A549 (cell line): ENCODE data around the gene LHX1. TPM values are rescaled to one million over a fixed set of nuclear protein-coding genes. Genes with fewer than 3 reads are reported as not detected.

Experiments
- ATAC-seq, 2 experiments: fragments of 200-7000 bp in 1 of 2; fragments of >200 bp in 1 of 2; cut with Nextera tagmentation in 1 of 2; cut with Tn5 transposase in 1 of 2; 3 replicates each; pipeline versions ENCODE4 v1.8.0 to v1.9.1; 2018 to 2020; ENCODE audit warnings: mild to moderate bottlenecking in 1 of 2, moderate library complexity in 1 of 2
- CTCF ChIA-PET: fragments of 300-600 bp; sonication (Branson Sonifier 250); formaldehyde crosslinking; extraction: SDS; loops from one replicate; lab custom pipeline; 2021; ENCODE audit warnings: antibody characterized with exemption, inconsistent platforms; lab: Yijun Ruan, JAX
- POLR2A ChIA-PET: fragments of 350-600 bp; formaldehyde crosslinking; extraction: SDS; loops from one replicate; lab custom pipeline; 2021; ENCODE audit warnings: antibody characterized with exemption, inconsistent platforms; lab: Yijun Ruan, JAX
- DNase-seq, 2 experiments: peaks; one replicate each; pipeline versions ENCODE4 v3.0.0 to v3.0.0-alpha.2; 2011 to 2016; ENCODE audit warnings: low read depth in 1 of 2, low spot score in 1 of 2
- FAIRE-seq: peaks from 2 replicates; lab custom pipeline; 2011; peaks lifted over from hg19 to GRCh38; lab: Jason Lieb, UNC
- H3K27ac ChIP-seq, 2 experiments: fragments of >200 bp; sonication (Bioruptor Twin); formaldehyde crosslinking; 3 replicates each; pipeline ENCODE4 v1.5.1; 2016 to 2017
- H3K4me1 ChIP-seq: fragments of >200 bp; sonication (Bioruptor Twin); formaldehyde crosslinking; 3 replicates; pipeline ENCODE4 v1.6.1; 2016
- H3K4me2 ChIP-seq: fragments of >200 bp; sonication (Bioruptor Twin); formaldehyde crosslinking; 3 replicates; pipeline ENCODE4 v1.6.1; 2016
- H3K4me3 ChIP-seq: fragments of >200 bp; sonication (Bioruptor Twin); formaldehyde crosslinking; 3 replicates; pipeline ENCODE4 v1.5.1; 2016
- H3K9me3 ChIP-seq: fragments of >200 bp; sonication (Bioruptor Twin); formaldehyde crosslinking; 3 replicates; pipeline ENCODE4 v1.6.1; 2016
- CBX2 ChIP-seq: fragments of 200-600 bp; sonication (generic); IDR thresholded peaks from 2 replicates; pipeline ENCODE4 v1.6.1; 2016; ENCODE audit warnings: low read depth, mild to moderate bottlenecking, borderline replicate concordance
- CHD2 ChIP-seq: fragments of 150-350 bp; IDR thresholded peaks from 2 replicates; pipeline ENCODE4 v1.6.1; 2014; ENCODE audit warnings: low read length; ENCODE audit not compliant: partially characterized antibody
- E2F6 ChIP-seq: IDR thresholded peaks from 2 replicates; pipeline ENCODE4 v1.6.1; 2012; ENCODE audit warnings: low read depth, borderline replicate concordance
- EHF ChIP-seq: fragments of 250-450 bp; sonication (Bioruptor Pico); IDR thresholded peaks from 2 replicates; pipeline ENCODE4 v1.5.0; 2020; ENCODE audit warnings: mild to moderate bottlenecking
- ELK1 ChIP-seq: fragments of 150-350 bp; IDR thresholded peaks from 2 replicates; pipeline ENCODE4 v1.6.1; 2014; ENCODE audit warnings: low read depth, mild to moderate bottlenecking, low read length
- EP300 ChIP-seq, 2 experiments: fragments of >200 bp; sonication (Bioruptor Twin); formaldehyde crosslinking; IDR thresholded peaks; 2 replicates in 1 of 2; 3 replicates in 1 of 2; pipeline ENCODE4 v1.6.1; 2016 to 2017
- FOSB ChIP-seq: fragments of 250-450 bp; sonication (Bioruptor Pico); IDR thresholded peaks from 2 replicates; pipeline ENCODE4 v1.5.0; 2020; ENCODE audit warnings: mild to moderate bottlenecking, moderate library complexity
- FOSL2 ChIP-seq, 2 experiments: fragments of 450-650 bp in 1 of 2; fragments of >200 bp in 1 of 2; sonication (Bioruptor Twin) in 1 of 2; formaldehyde crosslinking; IDR thresholded peaks; 2 replicates each; pipeline versions ENCODE4 v1.5.0 to v1.6.1; 2016 to 2020; ENCODE audit warnings: mild to moderate bottlenecking in 1 of 2, moderate library complexity in 1 of 2
- HOXA7 ChIP-seq: fragments of 250-450 bp; sonication (Bioruptor Pico); IDR thresholded peaks from 2 replicates; pipeline ENCODE4 v1.5.0; 2020; ENCODE audit warnings: mild to moderate bottlenecking, moderate library complexity
- JUN ChIP-seq, 2 experiments: fragments of >200 bp; sonication (Bioruptor Twin); formaldehyde crosslinking; IDR thresholded peaks; 2 replicates in 1 of 2; 3 replicates in 1 of 2; pipeline ENCODE4 v1.6.1; 2016 to 2017
- KDM1A ChIP-seq: fragments of 200-600 bp; sonication (generic); IDR thresholded peaks from 2 replicates; pipeline ENCODE4 v1.6.1; 2016; ENCODE audit warnings: low read depth, mild to moderate bottlenecking
- MAZ ChIP-seq: fragments of 150-350 bp; IDR thresholded peaks from 2 replicates; pipeline ENCODE4 v1.6.1; 2014; ENCODE audit warnings: antibody characterized with exemption, low read depth, low read length, borderline replicate concordance
- NFE2L2 ChIP-seq: fragments of 150-350 bp; conservative IDR thresholded peaks from 2 replicates; pipeline ENCODE4 v1.6.1; 2014; ENCODE audit warnings: low read length
- NR3C1 ChIP-seq: fragments of >200 bp; sonication (Bioruptor Twin); formaldehyde crosslinking; IDR thresholded peaks from 3 replicates; pipeline ENCODE4 v1.6.1; 2017
- PHF8 ChIP-seq: fragments of 200-600 bp; sonication (generic); IDR thresholded peaks from 2 replicates; pipeline ENCODE4 v1.6.1; 2016; ENCODE audit warnings: low read depth, mild to moderate bottlenecking, antibody characterized with exemption, moderate library complexity, borderline replicate concordance
- RAD21 ChIP-seq, 2 experiments: fragments of >200 bp in 1 of 2; sonication (Bioruptor Twin) in 1 of 2; formaldehyde crosslinking in 1 of 2; IDR thresholded peaks in 1 of 2; conservative IDR thresholded peaks in 1 of 2; 2 replicates in 1 of 2; 3 replicates in 1 of 2; pipeline ENCODE4 v1.6.1; 2012 to 2018; ENCODE audit warnings: inconsistent platforms in 1 of 2
- REST ChIP-seq: fragments of 200-600 bp; sonication (generic); IDR thresholded peaks from 2 replicates; pipeline ENCODE4 v1.6.1; 2016; ENCODE audit warnings: antibody characterized with exemption, mild to moderate bottlenecking, moderate library complexity
- TFCP2L1 ChIP-seq: fragments of 250-450 bp; sonication (Bioruptor Pico); IDR thresholded peaks from 2 replicates; pipeline ENCODE4 v1.5.0; 2021; ENCODE audit warnings: mild to moderate bottlenecking
- ZSCAN20 ChIP-seq: fragments of 250-450 bp; sonication (Bioruptor Pico); IDR thresholded peaks from 2 replicates; pipeline ENCODE4 v1.8.0; 2022; ENCODE audit warnings: mild to moderate bottlenecking, moderate library complexity
- polyA plus RNA-seq, 4 experiments: library from polyadenylated mRNA; depleted of rRNA in 3 of 4; stranded (reverse); fragments of >200 nt; fragmentation: RNase III in 1 of 4; extraction: RNeasy Plus Mini Kit Qiagen cat#74134 plus additional on column Dnase treatment in 1 of 4; gene quantifications; 2 replicates in 3 of 4; 3 replicates in 1 of 4; pipeline ENCODE4 v1.2.3, GENCODE V29; 2011 to 2017
- small RNA-seq, 6 experiments: library from RNA; depleted of rRNA; stranded (forward); fragments of <200 nt; gene quantifications; one replicate each; pipeline ENCODE3, GENCODE V24; 2012

Gene LHX1
- polyA plus RNA-seq, 2 of the 4 experiments (the other 2 are of a cell fraction): 0.53 to 2.2 TPM

GRCh38 chr17:36993227-36993626 is 56.0 kb downstream of the LHX1 start:
- FAIRE-seq: no peak
- TF ChIP-seq E2F6 (no peak), JUN (IDR thresholded peaks at IDR 0.05) (no peak), ZSCAN20 (CRISPR knock-in tag) (no peak), KDM1A (no peak), CBX2 (no peak), HOXA7 (CRISPR knock-in tag) (no peak), REST (no peak), RAD21 (conservative IDR thresholded peaks at IDR 0.05 in 1 of 2, IDR thresholded peaks at IDR 0.05 in 1 of 2) (no peak), TFCP2L1 (CRISPR knock-in tag) (no peak), FOSL2 (IDR thresholded peaks at IDR 0.05) (no peak), FOSL2 (CRISPR knock-in tag; IDR thresholded peaks at IDR 0.05) (no peak), EHF (CRISPR knock-in tag) (no peak), NR3C1 (no peak), PHF8 (no peak), EP300 (IDR thresholded peaks at IDR 0.05) (no peak), MAZ (no peak), CHD2 (no peak), ELK1 (no peak), NFE2L2 (no peak), FOSB (no peak)
- DNase-seq: no peak
- Histone ChIP-seq H3K4me2 (no peak overlapping the region), H3K9me3 (peaks cover 14% of the 10 kb centered on the region; the same call in 1 of the 3 replicates), H3K27ac (no peak overlapping the region), H3K4me1 (no peaks in the 10 kb centered on the region), H3K4me3 (no peak overlapping the region)
- ATAC-seq: no peak
- CTCF ChIA-PET: interaction anchor here (0.9 to 1.4 kb wide), 3 partner anchors 24 to 365 kb away, joined by 3 to 5 read pairs (median 5); no protein-coding TSS in a partner anchor
- POLR2A ChIA-PET: interaction anchor here (0.6 kb wide), 1 partner anchor 181 kb away, joined by 3 read pairs; no protein-coding TSS in a partner anchor

Small RNAs within 50 kb of the gene (small RNA-seq; reads per million reads assigned to genes)
- gene AC243773.2: 0 reads per million in 6 experiments

Other genes starting within 250 kb of the LHX1 start
- gene AATF, start 11.5 kb downstream of the LHX1 start, polyA plus RNA-seq (2011; rRNA removed): 51.9 and 63.8 TPM in 2 replicates
- gene AATF, start 11.5 kb downstream of the LHX1 start, polyA plus RNA-seq (2017; fragmentation: RNase III; extraction: RNeasy Plus Mini Kit Qiagen cat#74134 plus additional on column Dnase treatment): 120 to 124 TPM (median 120 TPM) in 3 replicates